HepG2 (cell line): ENCODE results near the gene AIP. TPM values are rescaled to one million over a fixed set of nuclear protein-coding genes. Genes with fewer than 3 reads are reported as not detected.
A peak's percentile ranks its signal among the peaks of the same experiment; 100 is the strongest.

ENCODE experiments used
- ATAC-seq: fragments of 200-7000 bp; cut with Tn5 transposase; 3 replicates; pipeline ENCODE4 v1.9.1; 2020; ENCODE audit warnings: mild to moderate bottlenecking, moderate library complexity
- BruUV-seq: library from RNA; stranded (reverse); fragments of 400-500 nt; replicated peaks from 2 replicates; lab custom pipeline; 2021; lab: Mats Ljungman, UMichigan
- CTCF ChIA-PET: fragments of 300-600 bp; formaldehyde crosslinking; extraction: SDS; loops from one replicate; lab custom pipeline; 2021; ENCODE audit warnings: low total read pairs, inconsistent platforms, low intra/inter-chr PET ratio; lab: Yijun Ruan, JAX
- POLR2A ChIA-PET: fragments of 350-600 bp; sonication (Branson Sonifier 250); formaldehyde crosslinking; loops from one replicate; lab custom pipeline; 2020; ENCODE audit warnings: antibody characterized with exemption, inconsistent platforms; lab: Yijun Ruan, JAX
- DNase-seq: peaks from one replicate; pipeline ENCODE4 v3.0.0-alpha.2; 2015; ENCODE audit warnings: low spot score
- FAIRE-seq: peaks from 3 replicates; lab custom pipeline; 2011; peaks lifted over from hg19 to GRCh38; lab: Jason Lieb, UNC
- H2AFZ ChIP-seq: one replicate; pipeline ENCODE4 v1.6.1; 2011; ENCODE audit warnings: low read length, inconsistent platforms
- H3K27ac ChIP-seq: fragments of 300-600 bp; 3 replicates; pipeline ENCODE4 v1.8.0; 2011; ENCODE audit warnings: mixed run types, mild to moderate bottlenecking, mixed read lengths, low read length, inconsistent platforms; ENCODE audit not compliant: insufficient read depth; ENCODE audit errors: extremely low read length
- H3K27me3 ChIP-seq, 2 experiments: fragments of 200-600 bp in 1 of 2; 2 replicates in 1 of 2; 3 replicates in 1 of 2; pipeline versions ENCODE4 v1.6.0 to v1.8.0; 2011; ENCODE audit warnings: low read length in 2 of 2, mild to moderate bottlenecking in 2 of 2, moderate library complexity in 2 of 2, inconsistent platforms in 1 of 2; ENCODE audit not compliant: insufficient read depth in 2 of 2, control insufficient read depth in 1 of 2
- H3K36me3 ChIP-seq, 2 experiments: fragments of 200-600 bp in 1 of 2; replicated peaks in 1 of 2; 2 replicates in 1 of 2; 3 replicates in 1 of 2; pipeline versions ENCODE4 v1.5.1 to v1.8.0; 2011; ENCODE audit warnings: low read length in 2 of 2, inconsistent platforms in 1 of 2; ENCODE audit not compliant: insufficient read depth in 2 of 2, control insufficient read depth in 1 of 2
- H3K4me1 ChIP-seq: 2 replicates; pipeline ENCODE4 v1.5.1; 2012; ENCODE audit warnings: low read length, inconsistent platforms; ENCODE audit not compliant: insufficient read depth
- H3K4me2 ChIP-seq: 2 replicates; pipeline ENCODE4 v1.6.0; 2011; ENCODE audit warnings: low read depth, low read length, inconsistent platforms
- H3K4me3 ChIP-seq, 3 experiments: fragments of 200-600 bp in 1 of 3; sonication (generic), shearing (Covaris generic) in 1 of 3; replicated peaks in 1 of 3; 2 replicates each; pipeline ENCODE4 v1.5.1; 2011 to 2016; ENCODE audit warnings: low read length in 3 of 3, inconsistent platforms in 2 of 3, low read depth in 2 of 3, mild to moderate bottlenecking in 2 of 3, control low read depth in 1 of 3, mixed read lengths in 1 of 3; ENCODE audit not compliant: insufficient read depth in 1 of 3
- H3K79me2 ChIP-seq: one replicate; pipeline ENCODE4 v1.6.1; 2011; ENCODE audit warnings: low read length, inconsistent platforms; ENCODE audit not compliant: insufficient read depth
- H3K9ac ChIP-seq: 2 replicates; pipeline ENCODE4 v1.6.0; 2011; ENCODE audit warnings: mild to moderate bottlenecking, low read depth, low read length, inconsistent platforms; ENCODE audit not compliant: insufficient read depth
- H3K9me3 ChIP-seq: 2 replicates; pipeline ENCODE4 v1.5.1; 2012; ENCODE audit warnings: mild to moderate bottlenecking, low read length
- H4K20me1 ChIP-seq: 2 replicates; pipeline ENCODE4 v1.6.0; 2011; ENCODE audit warnings: inconsistent platforms, mild to moderate bottlenecking, low read length, moderate library complexity; ENCODE audit not compliant: insufficient read depth
- AGO1 ChIP-seq: fragments of 200-400 bp; formaldehyde crosslinking; IDR thresholded peaks from 2 replicates; pipeline ENCODE4 v1.6.1; 2017; ENCODE audit warnings: mild to moderate bottlenecking, low read depth, low read length, moderate library complexity; ENCODE audit not compliant: poor library complexity, severe bottlenecking
- AGO2 ChIP-seq: fragments of 200-400 bp; formaldehyde crosslinking; optimal IDR thresholded peaks from 2 replicates; pipeline ENCODE3; 2017; ENCODE audit warnings: mild to moderate bottlenecking, low read depth, low read length, moderate library complexity
- E2F5 ChIP-seq: sonication (generic); formaldehyde crosslinking; conservative IDR thresholded peaks from 2 replicates; pipeline ENCODE4 v1.4.0; 2020; ENCODE audit warnings: missing genetic modification reagents
- KDM2A ChIP-seq: sonication (generic); formaldehyde crosslinking; IDR thresholded peaks from 2 replicates; pipeline ENCODE4 v1.4.0; 2020; ENCODE audit warnings: low read depth, missing genetic modification reagents, borderline replicate concordance
- RBFOX2 ChIP-seq: fragments of 200-400 bp; formaldehyde crosslinking; IDR thresholded peaks from 2 replicates; pipeline ENCODE4 v1.6.1; 2017; ENCODE audit warnings: low read depth, mild to moderate bottlenecking, low read length
- ZNF768 ChIP-seq: sonication (generic); formaldehyde crosslinking; IDR thresholded peaks from 2 replicates; pipeline ENCODE4 v1.4.0; 2020; ENCODE audit warnings: missing genetic modification reagents
- whole genome bisulfite sequencing: methylation state at CpG from one replicate; pipeline ENCODE4 v1.1.6; 2017; ENCODE audit warnings: low lambda C conversion rate; 5-methylcytosine and 5-hydroxymethylcytosine counted together
- in situ Hi-C: cut with HindIII; loops from 2 replicates; pipeline ENCODE4 v1.10.0; 2017; ENCODE audit warnings: low pct_unique_long_range_greater_than_20kb; ENCODE audit not compliant: extremely low pct_ligation_motif_present
- intact Hi-C: fragments of 100-400 bp; cut with micrococcal nuclease; formaldehyde crosslinking; loops from one replicate; pipeline ENCODE4 v1.10.0; 2022; ENCODE audit not compliant: unreplicated experiment
- polyA plus RNA-seq, 8 experiments: library from polyadenylated mRNA; depleted of rRNA in 3 of 8; stranded (reverse) in 7 of 8; unstranded in 1 of 8; fragments of >200 nt; fragmentation: Illumina TruSeq in 4 of 8; extraction: Trizol in 4 of 8; gene quantifications; 2 replicates each; pipeline versions ENCODE4 v1.2.1 to v1.2.3, GENCODE V29; 2011 to 2016; ENCODE audit warnings: low read depth in 4 of 8, missing spikeins in 1 of 8, mixed read lengths in 1 of 8; ENCODE audit not compliant: insufficient read depth in 1 of 8
- total RNA-seq, 5 experiments: library from RNA; depleted of rRNA; stranded (reverse); fragments of >200 nt; fragmentation: Illumina TruSeq; extraction: Trizol; gene quantifications; 2 replicates each; pipeline ENCODE4 v1.2.3, GENCODE V29; 2016; ENCODE audit warnings: low read depth in 1 of 5
- TF ChIP-seq, protein P1 (sequence below): sonication (generic); formaldehyde crosslinking; IDR thresholded peaks from 2 replicates; pipeline ENCODE4 v1.4.0; 2020; ENCODE audit warnings: missing genetic modification reagents

The AIP gene
- total and polyA plus RNA-seq, 2 of the 13 experiments (the other 11 are each of a cell fraction or from before 2014, with no cell fraction given), result 51.8 to 110 TPM

- Histone ChIP-seq H2AFZ (no peak overlapping the region), H3K4me2 (no peak overlapping the region), H4K20me1 (no peaks in the 10 kb centered on the region), H3K9ac (no peak overlapping the region), H3K9me3 (no peaks in the 10 kb centered on the region), H3K79me2 (no peaks in the 10 kb centered on the region), H3K36me3 (peaks cover 15 to 28% of the 10 kb centered on the region in 2 experiments; a peak in 4 of 5 replicates), H3K4me1 (no peaks in the 10 kb centered on the region), H3K4me3 (no peak overlapping the region), H3K27me3 (no peaks in the 10 kb centered on the region), H3K27ac (no peak overlapping the region)
- BruUV-seq, result no TSS peak
- peak; percentile 71 for TF ChIP-seq RBFOX2
- TF ChIP-seq ZNF768 (CRISPR knock-in tag), result 0 out of 2 replicates have a peak, but pooled peaks have one; percentile 25
- TF ChIP-seq AGO2, result peak; percentile 88
- TF ChIP-seq, protein P1, sequence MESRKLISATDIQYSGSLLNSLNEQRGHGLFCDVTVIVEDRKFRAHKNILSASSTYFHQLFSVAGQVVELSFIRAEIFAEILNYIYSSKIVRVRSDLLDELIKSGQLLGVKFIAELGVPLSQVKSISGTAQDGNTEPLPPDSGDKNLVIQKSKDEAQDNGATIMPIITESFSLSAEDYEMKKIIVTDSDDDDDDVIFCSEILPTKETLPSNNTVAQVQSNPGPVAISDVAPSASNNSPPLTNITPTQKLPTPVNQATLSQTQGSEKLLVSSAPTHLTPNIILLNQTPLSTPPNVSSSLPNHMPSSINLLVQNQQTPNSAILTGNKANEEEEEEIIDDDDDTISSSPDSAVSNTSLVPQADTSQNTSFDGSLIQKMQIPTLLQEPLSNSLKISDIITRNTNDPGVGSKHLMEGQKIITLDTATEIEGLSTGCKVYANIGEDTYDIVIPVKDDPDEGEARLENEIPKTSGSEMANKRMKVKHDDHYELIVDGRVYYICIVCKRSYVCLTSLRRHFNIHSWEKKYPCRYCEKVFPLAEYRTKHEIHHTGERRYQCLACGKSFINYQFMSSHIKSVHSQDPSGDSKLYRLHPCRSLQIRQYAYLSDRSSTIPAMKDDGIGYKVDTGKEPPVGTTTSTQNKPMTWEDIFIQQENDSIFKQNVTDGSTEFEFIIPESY (CRISPR knock-in tag), result 0 out of 2 replicates have a peak, but pooled peaks have one; percentile 11
- no peak for TF ChIP-seq KDM2A
- TF ChIP-seq AGO1, result peak; percentile 36
- no peak for TF ChIP-seq E2F5 (CRISPR knock-in tag)
- intact Hi-C loops (no loop called here), in situ Hi-C loops (no loop called here)
- FAIRE-seq, result no peak
- no peak for ATAC-seq
- no peak for DNase-seq
- CTCF ChIA-PET, result no interaction called here
- 89% methylated on average over 2 of the region's 38 CpGs for WGBS
- POLR2A ChIA-PET, result no interaction called here
These were observed 46.9 kb upstream of the AIP start for GRCh38 chr11:67435727-67436458.
